WTC11 (cell line): Measurements from ENCODE around the gene GRB7. TPM values are rescaled to one million over a fixed set of nuclear protein-coding genes. Genes with fewer than 3 reads are reported as not detected.

Experiments used
- ATF1 ChIP-seq: sonication (generic); formaldehyde crosslinking; IDR thresholded peaks from 2 replicates; pipeline ENCODE4 v1.8.1; 2023; ENCODE audit warnings: mild to moderate bottlenecking, moderate library complexity, missing genetic modification reagents
- EMX1 ChIP-seq: fragments of 250-450 bp; sonication (Bioruptor Pico); IDR thresholded peaks from 2 replicates; pipeline ENCODE4 v1.8.0; 2021; ENCODE audit warnings: mild to moderate bottlenecking
- ESRRA ChIP-seq: sonication (generic); formaldehyde crosslinking; IDR thresholded peaks from 2 replicates; pipeline ENCODE4 v1.8.1; 2022; ENCODE audit warnings: mild to moderate bottlenecking, missing genetic modification reagents, borderline replicate concordance
- FOXJ3 ChIP-seq: sonication (generic); formaldehyde crosslinking; IDR thresholded peaks from 2 replicates; pipeline ENCODE4 v1.9.0; 2021; ENCODE audit warnings: missing genetic modification reagents, mild to moderate bottlenecking, borderline replicate concordance
- FOXP1 ChIP-seq: sonication (generic); formaldehyde crosslinking; IDR thresholded peaks from 2 replicates; pipeline ENCODE4 v1.8.0; 2022; ENCODE audit warnings: missing genetic modification reagents, mild to moderate bottlenecking, moderate library complexity, borderline replicate concordance
- FOXP4 ChIP-seq: sonication (generic); formaldehyde crosslinking; IDR thresholded peaks from 2 replicates; pipeline ENCODE4 v1.8.0; 2022; ENCODE audit warnings: mild to moderate bottlenecking, missing genetic modification reagents
- GABPB1 ChIP-seq: sonication (generic); formaldehyde crosslinking; IDR thresholded peaks from 2 replicates; pipeline ENCODE4 v1.8.1; 2023; ENCODE audit warnings: mild to moderate bottlenecking, missing genetic modification reagents
- GTF2I ChIP-seq: fragments of 250-450 bp; sonication (Bioruptor Pico); conservative IDR thresholded peaks from 2 replicates; pipeline ENCODE4 v1.4.0; 2021; ENCODE audit warnings: mild to moderate bottlenecking
- NFATC4 ChIP-seq: fragments of 250-450 bp; sonication (Bioruptor Pico); IDR thresholded peaks from 2 replicates; pipeline ENCODE4 v1.9.0; 2021; ENCODE audit warnings: mild to moderate bottlenecking
- NFYB ChIP-seq: sonication (generic); formaldehyde crosslinking; conservative IDR thresholded peaks from 2 replicates; pipeline ENCODE4 v1.8.0; 2022; ENCODE audit warnings: low read depth, missing genetic modification reagents
- NR3C1 ChIP-seq: sonication (generic); formaldehyde crosslinking; conservative IDR thresholded peaks from 2 replicates; pipeline ENCODE4 v1.8.1; 2023; ENCODE audit warnings: low read depth, mild to moderate bottlenecking, missing genetic modification reagents
- OVOL2 ChIP-seq: fragments of 250-450 bp; sonication (Bioruptor Pico); IDR thresholded peaks from 2 replicates; pipeline ENCODE4 v1.9.0; 2021; ENCODE audit warnings: mild to moderate bottlenecking, borderline replicate concordance
- PRDM15 ChIP-seq: sonication (generic); formaldehyde crosslinking; IDR thresholded peaks from 2 replicates; pipeline ENCODE4 v1.8.0; 2022; ENCODE audit warnings: missing genetic modification reagents
- STAT6 ChIP-seq: sonication (generic); formaldehyde crosslinking; conservative IDR thresholded peaks from 2 replicates; pipeline ENCODE4 v1.8.1; 2023; ENCODE audit warnings: mild to moderate bottlenecking, low read depth, missing genetic modification reagents, moderate library complexity
- ZBTB21 ChIP-seq: sonication (generic); formaldehyde crosslinking; IDR thresholded peaks from 2 replicates; pipeline ENCODE4 v1.8.1; 2023; ENCODE audit warnings: mild to moderate bottlenecking, missing genetic modification reagents, borderline replicate concordance
- ZMAT4 ChIP-seq: fragments of 250-450 bp; sonication (Bioruptor Pico); IDR thresholded peaks from 2 replicates; pipeline ENCODE4 v1.9.0; 2021; ENCODE audit warnings: mild to moderate bottlenecking
- ZNF121 ChIP-seq: sonication (generic); formaldehyde crosslinking; IDR thresholded peaks from 2 replicates; pipeline ENCODE4 v1.8.0; 2023; ENCODE audit warnings: missing genetic modification reagents
- ZNF219 ChIP-seq: sonication (generic); formaldehyde crosslinking; IDR thresholded peaks from 2 replicates; pipeline ENCODE4 v1.8.0; 2023; ENCODE audit warnings: missing genetic modification reagents, mild to moderate bottlenecking, borderline replicate concordance
- ZNF263 ChIP-seq: sonication (generic); formaldehyde crosslinking; IDR thresholded peaks from 2 replicates; pipeline ENCODE4 v1.8.1; 2022; ENCODE audit warnings: low read depth, mild to moderate bottlenecking, moderate library complexity, missing genetic modification reagents
- ZNF423 ChIP-seq: fragments of 250-450 bp; sonication (Bioruptor Pico); IDR thresholded peaks from 2 replicates; pipeline ENCODE4 v2.1.2; 2022; ENCODE audit warnings: mild to moderate bottlenecking, moderate library complexity
- ZSCAN18 ChIP-seq: fragments of 250-450 bp; sonication (Bioruptor Pico); IDR thresholded peaks from 2 replicates; pipeline ENCODE4 v2.1.2; 2022; ENCODE audit warnings: mild to moderate bottlenecking, moderate library complexity
- total RNA-seq: library from RNA; stranded (reverse); gene quantifications from 3 replicates; pipeline ENCODE4 v1.2.3, GENCODE V29; 2021
- TF ChIP-seq, protein P1 (sequence below): sonication (generic); formaldehyde crosslinking; IDR thresholded peaks from 2 replicates; pipeline ENCODE4 v1.8.0; 2022; ENCODE audit warnings: mild to moderate bottlenecking, missing genetic modification reagents
- TF ChIP-seq, protein P2 (sequence below): sonication (generic); formaldehyde crosslinking; IDR thresholded peaks from 2 replicates; pipeline ENCODE4 v1.8.0; 2023; ENCODE audit warnings: missing genetic modification reagents

The GRB7 gene
- total RNA-seq, 1 experiment from 2014 or later: 48.5 TPM

GRCh38 chr17:39738983-39739884 is 1.5 kb downstream of the GRB7 start (continued):
- peak; percentile 61 for TF ChIP-seq PRDM15 (CRISPR knock-in tag)
- TF ChIP-seq NFYB (CRISPR knock-in tag): no peak
- TF ChIP-seq ZNF121 (CRISPR knock-in tag): peak; percentile 76; the same call in 1 of the 2 replicates
- no peak for TF ChIP-seq ATF1 (CRISPR knock-in tag)
- TF ChIP-seq, protein P1, sequence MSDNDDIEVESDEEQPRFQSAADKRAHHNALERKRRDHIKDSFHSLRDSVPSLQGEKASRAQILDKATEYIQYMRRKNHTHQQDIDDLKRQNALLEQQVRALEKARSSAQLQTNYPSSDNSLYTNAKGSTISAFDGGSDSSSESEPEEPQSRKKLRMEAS (CRISPR knock-in tag): peak; percentile 41; the same call in 1 of the 2 replicates
- TF ChIP-seq ZNF219: no peak
- TF ChIP-seq ZBTB21: no peak
- TF ChIP-seq ESRRA (CRISPR knock-in tag): no peak
- no peak for TF ChIP-seq ZNF423 (CRISPR knock-in tag)
- no peak for TF ChIP-seq GTF2I (CRISPR knock-in tag)
- no peak for TF ChIP-seq NR3C1
- TF ChIP-seq FOXJ3 (CRISPR knock-in tag): no peak
- TF ChIP-seq ZNF263 (CRISPR knock-in tag): no peak
- no peak for TF ChIP-seq STAT6 (CRISPR knock-in tag)
- TF ChIP-seq ZSCAN18 (CRISPR knock-in tag): no peak
- TF ChIP-seq, protein P2, sequence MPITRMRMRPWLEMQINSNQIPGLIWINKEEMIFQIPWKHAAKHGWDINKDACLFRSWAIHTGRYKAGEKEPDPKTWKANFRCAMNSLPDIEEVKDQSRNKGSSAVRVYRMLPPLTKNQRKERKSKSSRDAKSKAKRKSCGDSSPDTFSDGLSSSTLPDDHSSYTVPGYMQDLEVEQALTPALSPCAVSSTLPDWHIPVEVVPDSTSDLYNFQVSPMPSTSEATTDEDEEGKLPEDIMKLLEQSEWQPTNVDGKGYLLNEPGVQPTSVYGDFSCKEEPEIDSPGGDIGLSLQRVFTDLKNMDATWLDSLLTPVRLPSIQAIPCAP (CRISPR knock-in tag): no peak
- peak; percentile 67; the same call in 1 of the 2 replicates for TF ChIP-seq FOXP1 (CRISPR knock-in tag)
- TF ChIP-seq ZMAT4: no peak
- peak; percentile 68 for TF ChIP-seq GABPB1 (CRISPR knock-in tag)
- no peak for TF ChIP-seq NFATC4 (CRISPR knock-in tag)
- no peak for TF ChIP-seq EMX1 (CRISPR knock-in tag)
- peak; percentile 71 for TF ChIP-seq FOXP4
- no peak for TF ChIP-seq OVOL2 (CRISPR knock-in tag)
